H54 (cell line): ENCODE data around the gene FPGS.
"Not testable (repeated sequence)": the region's sequence is repeated elsewhere in the genome, so short reads cannot be mapped to it uniquely, and the experiment has no call there.

Experiments used
- DNase-seq: peaks from one replicate; pipeline ENCODE4 v3.0.0; 2011; ENCODE audit warnings: low spot score, mixed read lengths; ENCODE audit not compliant: insufficient read length
- FAIRE-seq: peaks from 3 replicates; lab custom pipeline; 2011; peaks lifted over from hg19 to GRCh38; lab: Jason Lieb, UNC
- POLR2A ChIP-seq: IDR thresholded peaks from 2 replicates; pipeline ENCODE4 v1.6.1; 2011; ENCODE audit warnings: low read depth, mild to moderate bottlenecking, low read length

The FPGS gene

GRCh38 chr9:127817881-127818434, 15.3 kb downstream of the FPGS start:
- no peak for FAIRE-seq
- DNase-seq: no peak
- no peak for TF ChIP-seq POLR2A

GRCh38 chr9:127818574-127818973, 15.9 kb downstream of the FPGS start:
- DNase-seq (no peak), FAIRE-seq (no peak)
- no peak for TF ChIP-seq POLR2A

- FAIRE-seq (no peak), DNase-seq (no peak)
- TF ChIP-seq POLR2A: no peak
Observed at GRCh38 chr9:127822108-127822507, 19.4 kb downstream of the FPGS start.

GRCh38 chr9:127825319-127826051, 22.8 kb downstream of the FPGS start:
- no peak for DNase-seq
- TF ChIP-seq POLR2A: no peak
- FAIRE-seq: no peak

- no peak for TF ChIP-seq POLR2A
- no peak for FAIRE-seq
- no peak for DNase-seq
Observed at GRCh38 chr9:127826253-127826913, 23.7 kb downstream of the FPGS start.

- no peak for TF ChIP-seq POLR2A
- no peak for FAIRE-seq
- DNase-seq: no peak
Observed at GRCh38 chr9:127828262-127829031, 25.8 kb downstream of the FPGS start.

GRCh38 chr9:127829205-127829906, 26.7 kb downstream of the FPGS start:
- no peak for TF ChIP-seq POLR2A
- DNase-seq (no peak), FAIRE-seq (no peak)

GRCh38 chr9:127832248-127832647, 29.6 kb downstream of the FPGS start:
- FAIRE-seq: no peak
- TF ChIP-seq POLR2A: no peak
- DNase-seq: no peak

- TF ChIP-seq POLR2A: no peak
- DNase-seq: no peak
- no peak for FAIRE-seq
Observed at GRCh38 chr9:127833555-127833954, 30.9 kb downstream of the FPGS start.

- DNase-seq (no peak), FAIRE-seq (no peak)
- TF ChIP-seq POLR2A: no peak
Observed at GRCh38 chr9:127835991-127836516, 33.4 kb downstream of the FPGS start.

GRCh38 chr9:127836561-127836960, 33.9 kb downstream of the FPGS start:
- FAIRE-seq, DNase-seq: not testable (repeated sequence)

GRCh38 chr9:127837346-127837745, 34.7 kb downstream of the FPGS start:
- no peak for TF ChIP-seq POLR2A
- no peak for DNase-seq
- no peak for FAIRE-seq
